Lower leg skin (tissue), 4 donors: ENCODE results near the gene ELOB. TPM values are rescaled to one million over a fixed set of nuclear protein-coding genes. Genes with fewer than 3 reads are reported as not detected.

ENCODE experiments used
- DNase-seq, 2 donors: peaks; one replicate each; pipeline ENCODE4 v3.0.0-alpha.2; 2019; ENCODE audit warnings: low spot score in 2 of 2
- H3K4me3 ChIP-seq: fragments of 200-600 bp; sonication (generic); 2 replicates; pipeline ENCODE4 v1.5.1; 2017; ENCODE audit warnings: mild to moderate bottlenecking, low read depth; ENCODE audit not compliant: poor library complexity, severe bottlenecking
- POLR2A ChIP-seq, 2 donors: fragments of 450-650 bp; IDR thresholded peaks; one replicate each; pipeline ENCODE4 v1.6.1; 2016 to 2017; ENCODE audit warnings: antibody characterized with exemption in 2 of 2, mild to moderate bottlenecking in 1 of 2, moderate library complexity in 1 of 2
- WGBS, 2 donors: methylation state at CpG; one replicate each; pipeline ENCODE4 v1.1.5; 2018; 5-methylcytosine and 5-hydroxymethylcytosine counted together
- intact Hi-C: fragments of 100-400 bp; cut with DNase I; formaldehyde crosslinking; loops from one replicate; pipeline ENCODE4 v1.15.0; 2023; ENCODE audit warnings: low total_unique reads
- total RNA-seq, 4 donors: library from RNA; depleted of rRNA; stranded (reverse); fragments of >200 nt; gene quantifications; one replicate each; pipeline ENCODE4 v1.1.0, GENCODE V29; 2016
- TF ChIP-seq, protein P1 (sequence below), 3 donors: fragments of 450-650 bp; IDR thresholded peaks; one replicate each; pipeline ENCODE4 v1.5.1; 2016; ENCODE audit warnings: antibody characterized with exemption in 3 of 3, mild to moderate bottlenecking in 3 of 3, moderate library complexity in 2 of 3

Gene ELOB
- total RNA-seq, 4 donors from 2014 or later: 244 to 2,128 (median 328) TPM

DNA sequence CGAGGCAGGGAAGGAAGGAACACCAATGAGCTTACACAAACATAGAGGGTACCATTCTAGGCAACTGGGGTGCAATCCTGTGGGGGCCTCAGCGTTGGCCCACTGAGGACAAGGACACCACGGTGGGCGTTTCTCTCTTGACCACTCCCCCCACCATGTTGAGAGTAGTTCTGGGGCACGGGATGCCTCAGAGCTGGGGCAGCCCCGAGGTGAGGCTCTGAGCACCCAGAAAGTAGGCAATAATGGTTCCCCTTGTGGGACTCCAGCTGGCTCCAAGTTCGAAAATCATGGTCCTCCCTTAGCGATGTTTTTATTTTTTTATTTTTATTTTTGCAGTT, 45.0 kb upstream of the ELOB start:
- intact Hi-C loops: no loop called here
- no peak overlapping the region for H3K4me3 ChIP-seq
- TF ChIP-seq, protein P1, sequence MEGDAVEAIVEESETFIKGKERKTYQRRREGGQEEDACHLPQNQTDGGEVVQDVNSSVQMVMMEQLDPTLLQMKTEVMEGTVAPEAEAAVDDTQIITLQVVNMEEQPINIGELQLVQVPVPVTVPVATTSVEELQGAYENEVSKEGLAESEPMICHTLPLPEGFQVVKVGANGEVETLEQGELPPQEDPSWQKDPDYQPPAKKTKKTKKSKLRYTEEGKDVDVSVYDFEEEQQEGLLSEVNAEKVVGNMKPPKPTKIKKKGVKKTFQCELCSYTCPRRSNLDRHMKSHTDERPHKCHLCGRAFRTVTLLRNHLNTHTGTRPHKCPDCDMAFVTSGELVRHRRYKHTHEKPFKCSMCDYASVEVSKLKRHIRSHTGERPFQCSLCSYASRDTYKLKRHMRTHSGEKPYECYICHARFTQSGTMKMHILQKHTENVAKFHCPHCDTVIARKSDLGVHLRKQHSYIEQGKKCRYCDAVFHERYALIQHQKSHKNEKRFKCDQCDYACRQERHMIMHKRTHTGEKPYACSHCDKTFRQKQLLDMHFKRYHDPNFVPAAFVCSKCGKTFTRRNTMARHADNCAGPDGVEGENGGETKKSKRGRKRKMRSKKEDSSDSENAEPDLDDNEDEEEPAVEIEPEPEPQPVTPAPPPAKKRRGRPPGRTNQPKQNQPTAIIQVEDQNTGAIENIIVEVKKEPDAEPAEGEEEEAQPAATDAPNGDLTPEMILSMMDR (IDR thresholded peaks at IDR 0.05): no peak
- no peak for TF ChIP-seq POLR2A (IDR thresholded peaks at IDR 0.05)
- 73 to 79% methylated on average over 8 of the region's 8 CpGs for WGBS, 2 donors
- DNase-seq: peak in 1 of 2 donors; percentile 74

DNA sequence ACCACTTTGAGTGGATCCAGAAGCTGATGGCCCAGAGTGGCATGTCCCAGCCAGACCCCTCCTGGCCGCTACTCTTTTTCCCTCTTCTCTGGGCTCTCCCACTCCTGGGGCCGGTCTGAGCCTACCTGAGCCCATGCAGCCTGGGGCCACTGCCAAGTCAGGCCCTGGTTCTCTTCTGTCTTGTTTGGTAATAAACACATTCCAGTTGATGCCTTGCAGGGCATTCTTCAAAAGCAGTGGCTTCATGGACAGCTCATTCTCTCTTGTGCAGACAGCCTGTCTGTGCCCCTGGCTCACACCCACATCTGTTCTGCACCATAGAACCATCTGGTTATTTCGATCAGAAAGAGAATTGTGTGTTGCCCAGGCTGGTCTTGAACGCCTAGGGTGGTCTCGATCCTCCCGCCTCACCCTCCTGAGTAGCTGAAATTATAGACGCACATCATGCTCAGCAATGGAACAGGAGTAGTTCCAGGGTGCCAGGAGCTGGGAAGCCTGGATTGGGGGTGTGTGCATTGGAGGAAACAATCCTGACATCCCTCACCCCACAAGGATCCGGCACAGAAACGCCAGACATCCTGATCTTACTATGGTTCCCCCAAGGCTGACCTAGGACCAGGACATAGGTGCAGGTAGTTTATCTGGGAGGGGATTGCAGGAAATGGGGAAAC, 44.5 kb upstream of the ELOB start:
- no peak for DNase-seq
- WGBS, 2 donors: 70 to 71% methylated on average over 9 of the region's 9 CpGs
- intact Hi-C loops: no loop called here
- TF ChIP-seq, protein P1 (IDR thresholded peaks at IDR 0.05): no peak
- TF ChIP-seq POLR2A (IDR thresholded peaks at IDR 0.05): no peak
- H3K4me3 ChIP-seq: no peak overlapping the region

DNA sequence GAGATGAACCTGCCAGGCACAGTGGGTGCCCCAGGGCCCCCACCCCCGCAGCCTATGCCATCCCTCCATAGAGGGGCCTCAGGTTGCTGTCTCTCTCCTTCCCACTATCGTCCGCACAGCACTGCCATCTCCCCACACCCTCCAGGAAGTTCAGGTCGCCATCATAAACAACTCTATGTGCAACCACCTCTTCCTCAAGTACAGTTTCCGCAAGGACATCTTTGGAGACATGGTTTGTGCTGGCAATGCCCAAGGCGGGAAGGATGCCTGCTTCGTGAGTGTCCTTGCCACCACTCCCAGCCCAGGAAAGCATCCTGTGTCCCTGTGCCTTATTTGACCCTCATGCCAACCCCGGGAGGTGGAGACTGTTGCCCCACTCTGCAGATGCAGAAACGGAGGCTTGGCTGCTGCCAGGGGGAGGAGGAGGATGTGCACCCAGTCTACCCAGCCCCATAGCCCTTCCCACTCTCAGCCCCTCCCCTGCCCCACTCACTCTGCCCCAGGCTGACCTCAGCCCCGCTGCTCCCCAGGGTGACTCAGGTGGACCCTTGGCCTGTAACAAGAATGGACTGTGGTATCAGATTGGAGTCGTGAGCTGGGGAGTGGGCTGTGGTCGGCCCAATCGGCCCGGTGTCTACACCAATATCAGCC, 43.9 kb upstream of the ELOB start:
- DNase-seq: no peak
- H3K4me3 ChIP-seq: no peak overlapping the region
- intact Hi-C loops: no loop called here
- 71 to 75% methylated on average over 14 of the region's 14 CpGs for WGBS, 2 donors
- TF ChIP-seq, protein P1 (IDR thresholded peaks at IDR 0.05): no peak
- TF ChIP-seq POLR2A (IDR thresholded peaks at IDR 0.05): no peak

DNA sequence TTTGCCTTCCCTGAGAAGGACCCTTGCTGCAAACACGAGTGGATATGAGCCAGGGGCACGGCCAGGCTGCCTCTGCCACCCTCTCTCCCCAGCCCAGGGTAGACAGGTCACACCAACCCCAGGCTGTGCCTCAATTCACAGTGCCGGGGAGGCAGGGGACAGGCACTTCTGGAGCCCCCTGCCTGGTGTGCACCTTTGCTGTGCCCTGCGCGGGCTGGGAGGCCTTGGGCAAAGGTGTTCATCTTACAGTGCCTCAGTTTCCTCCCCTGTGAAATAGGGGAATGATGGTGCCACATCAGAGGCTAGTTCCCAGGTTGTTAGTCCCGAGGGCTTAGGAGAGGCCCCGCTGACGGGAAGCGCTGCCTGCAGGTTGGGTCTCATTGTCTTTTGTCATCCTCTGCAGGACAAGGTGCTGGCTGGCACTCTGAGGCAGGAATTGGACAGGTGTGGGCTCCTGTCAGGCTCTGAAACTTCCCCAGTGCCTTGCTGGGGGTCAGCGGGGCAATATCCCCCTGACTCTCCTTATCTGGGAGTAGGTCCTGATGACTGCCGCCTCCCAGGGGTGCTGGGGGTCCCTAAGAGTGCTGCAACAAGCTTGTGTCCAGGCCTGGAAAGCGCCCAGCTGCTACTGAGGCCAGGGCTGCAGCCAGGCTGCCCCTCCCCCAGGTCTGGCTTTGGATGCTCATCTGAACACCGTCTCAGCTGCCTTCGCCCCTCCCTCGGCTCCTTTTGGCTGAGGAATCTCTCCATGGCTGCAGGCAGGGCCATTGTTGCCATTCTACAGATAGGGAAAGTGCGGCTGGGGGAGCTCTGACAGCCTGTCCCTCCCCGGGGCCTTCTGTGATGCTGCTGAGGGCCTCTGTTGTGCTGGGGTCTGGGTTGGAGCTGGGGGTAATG, 43.1 kb upstream of the ELOB start:
- H3K4me3 ChIP-seq: no peak overlapping the region
- no peak for TF ChIP-seq POLR2A (IDR thresholded peaks at IDR 0.05)
- TF ChIP-seq, protein P1 (IDR thresholded peaks at IDR 0.05): no peak
- DNase-seq: no peak
- 62 to 65% methylated on average over 13 to 15 of the region's 17 CpGs for WGBS, 2 donors
- intact Hi-C loops: no loop called here

DNA sequence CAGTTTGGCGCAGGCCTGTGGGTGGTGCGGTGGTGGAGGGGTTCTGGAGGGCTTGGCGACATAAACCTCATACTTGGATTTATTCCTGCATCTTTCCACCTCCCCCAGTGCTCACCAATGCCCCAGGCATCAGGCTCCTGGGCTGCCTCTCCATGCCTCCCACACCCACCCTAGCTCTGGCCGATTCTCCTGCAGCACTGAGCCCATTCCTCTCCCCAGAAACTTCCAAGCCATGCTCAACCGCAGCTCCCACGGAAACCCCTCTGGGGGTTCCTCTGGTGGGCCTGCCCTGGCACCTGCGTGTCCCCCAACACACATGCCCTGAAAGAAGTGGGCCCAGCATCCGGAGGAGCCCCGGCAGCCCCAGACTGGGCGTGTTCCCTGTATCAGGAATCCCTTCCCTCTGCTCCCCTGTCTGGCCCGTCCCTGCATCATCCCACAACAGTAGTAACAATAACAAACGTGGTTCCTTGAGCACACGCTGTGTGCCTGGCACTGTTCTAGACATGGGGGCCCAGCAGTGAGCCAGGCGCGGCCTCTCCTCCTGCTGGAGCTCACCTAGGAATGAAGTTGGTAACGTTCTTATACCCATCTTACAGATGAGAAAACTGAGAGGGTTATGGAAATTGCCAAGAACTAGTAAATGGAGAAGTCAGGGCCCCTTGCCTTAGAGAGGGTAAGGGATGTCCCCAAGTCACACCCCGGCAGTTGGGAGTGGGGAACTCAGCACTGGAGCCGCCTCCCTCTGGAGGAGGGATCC, 42.3 kb upstream of the ELOB start:
- intact Hi-C loops: no loop called here
- no peak for TF ChIP-seq POLR2A (IDR thresholded peaks at IDR 0.05)
- TF ChIP-seq, protein P1 (IDR thresholded peaks at IDR 0.05): no peak
- no peak overlapping the region for H3K4me3 ChIP-seq
- DNase-seq: peak in 1 of 2 donors; percentile 37
- 79 to 80% methylated on average over 18 of the region's 18 CpGs for WGBS, 2 donors
